HEK293 (cell line): ENCODE results near the gene ADAMTS5.

Experiments used
- CTCF ChIA-PET: fragments of 350-600 bp; formaldehyde crosslinking; extraction: SDS; loops from one replicate; lab custom pipeline; 2021; ENCODE audit warnings: antibody characterized with exemption; lab: Yijun Ruan, JAX
- POLR2A ChIA-PET: fragments of 300-600 bp; formaldehyde crosslinking; extraction: SDS; loops from one replicate; lab custom pipeline; 2020; ENCODE audit warnings: antibody characterized with exemption, inconsistent platforms; lab: Yijun Ruan, JAX
- H3K27ac ChIP-seq: fragments of 200-500 bp; sonication (Bioruptor generic); 2 replicates; pipeline ENCODE4 v1.5.1; 2014; ENCODE audit warnings: low read depth, low read length, control low read depth, inconsistent platforms; ENCODE audit errors: extremely low read depth
- H3K36me3 ChIP-seq, 2 experiments: fragments of 200-500 bp in 1 of 2; sonication (Bioruptor generic) in 1 of 2; 1 replicate in 1 of 2; 2 replicates in 1 of 2; pipeline ENCODE4 v1.5.1; 2014 to 2017; ENCODE audit warnings: inconsistent platforms in 2 of 2, low read length in 2 of 2; ENCODE audit not compliant: control insufficient read depth in 2 of 2, insufficient read depth in 1 of 2
- H3K4me1 ChIP-seq: fragments of 200-500 bp; sonication (Bioruptor generic); 2 replicates; pipeline ENCODE4 v1.5.1; 2014; ENCODE audit warnings: mild to moderate bottlenecking, low read length, inconsistent platforms; ENCODE audit not compliant: control insufficient read depth, insufficient read depth
- H3K4me3 ChIP-seq: 2 replicates; pipeline ENCODE4 v1.5.1; 2011; ENCODE audit warnings: low read depth, mild to moderate bottlenecking, control low read depth, low read length, moderate library complexity
- H3K9me3 ChIP-seq: fragments of 200-500 bp; sonication (Bioruptor generic); 2 replicates; pipeline ENCODE4 v1.5.1; 2014; ENCODE audit warnings: low read depth, low read length, inconsistent platforms; ENCODE audit not compliant: control insufficient read depth, insufficient read depth
- HOXA7 ChIP-seq: sonication (generic); formaldehyde crosslinking; IDR thresholded peaks from 2 replicates; pipeline ENCODE4 v1.8.1; 2022; ENCODE audit warnings: missing genetic modification reagents, borderline replicate concordance
- KLF1 ChIP-seq: fragments of 450-650 bp; formaldehyde crosslinking; IDR thresholded peaks from 2 replicates; pipeline ENCODE4 v1.5.1; 2016; ENCODE audit warnings: missing biosample characterization, missing genetic modification characterization
- KLF10 ChIP-seq: fragments of 450-650 bp; IDR thresholded peaks from 2 replicates; pipeline ENCODE4 v1.5.1; 2018; ENCODE audit warnings: missing biosample characterization, mild to moderate bottlenecking, missing genetic modification characterization
- REPIN1 ChIP-seq: fragments of 450-650 bp; formaldehyde crosslinking; IDR thresholded peaks from 2 replicates; pipeline ENCODE4 v1.5.1; 2017; ENCODE audit warnings: missing biosample characterization, missing genetic modification characterization, low read depth
- SALL2 ChIP-seq: fragments of 450-650 bp; formaldehyde crosslinking; IDR thresholded peaks from 2 replicates; pipeline ENCODE4 v1.5.0; 2017; ENCODE audit warnings: missing biosample characterization, mild to moderate bottlenecking, missing genetic modification characterization, borderline replicate concordance
- SETDB1 ChIP-seq: IDR thresholded peaks from one replicate; pipeline ENCODE4 v1.6.1; 2017; ENCODE audit warnings: mild to moderate bottlenecking, low read length, moderate library complexity, mixed read lengths; ENCODE audit not compliant: insufficient read length
- TCF7L2 ChIP-seq: IDR thresholded peaks from 2 replicates; pipeline ENCODE4 v1.6.1; 2011; ENCODE audit warnings: low read depth, mild to moderate bottlenecking, inconsistent platforms, low read length, moderate library complexity, borderline replicate concordance
- ZBTB20 ChIP-seq: fragments of 450-650 bp; formaldehyde crosslinking; IDR thresholded peaks from 2 replicates; pipeline ENCODE4 v1.5.1; 2016; ENCODE audit warnings: missing biosample characterization, missing genetic modification characterization
- ZBTB44 ChIP-seq: fragments of 450-650 bp; IDR thresholded peaks from 2 replicates; pipeline ENCODE4 v1.5.1; 2018; ENCODE audit warnings: missing biosample characterization, mild to moderate bottlenecking, missing genetic modification characterization
- ZBTB48 ChIP-seq: fragments of 450-650 bp; formaldehyde crosslinking; IDR thresholded peaks from 2 replicates; pipeline ENCODE4 v1.5.1; 2016; ENCODE audit warnings: missing biosample characterization, missing genetic modification characterization
- ZNF112 ChIP-seq: fragments of 450-650 bp; formaldehyde crosslinking; IDR thresholded peaks from 2 replicates; pipeline ENCODE4 v1.5.0; 2017; ENCODE audit warnings: missing biosample characterization, missing genetic modification characterization
- ZNF148 ChIP-seq: fragments of 450-650 bp; formaldehyde crosslinking; IDR thresholded peaks from 2 replicates; pipeline ENCODE4 v1.5.0; 2017; ENCODE audit warnings: missing biosample characterization, missing genetic modification characterization, borderline replicate concordance
- ZNF184 ChIP-seq: fragments of 450-650 bp; IDR thresholded peaks from 2 replicates; pipeline ENCODE4 v1.5.1; 2018; ENCODE audit warnings: missing biosample characterization, mild to moderate bottlenecking, missing genetic modification characterization
- ZNF202 ChIP-seq: fragments of 450-650 bp; formaldehyde crosslinking; IDR thresholded peaks from 2 replicates; pipeline ENCODE4 v1.5.1; 2016; ENCODE audit warnings: missing biosample characterization, missing genetic modification characterization, borderline replicate concordance
- ZNF211 ChIP-seq: fragments of 450-650 bp; formaldehyde crosslinking; IDR thresholded peaks from 2 replicates; pipeline ENCODE4 v1.5.1; 2016; ENCODE audit warnings: low read depth, missing biosample characterization, missing genetic modification characterization
- ZNF274 ChIP-seq, 2 experiments: fragments of 200-500 bp in 1 of 2; fragments of 450-650 bp in 1 of 2; sonication (Bioruptor generic) in 1 of 2; formaldehyde crosslinking in 1 of 2; IDR thresholded peaks; 2 replicates each; pipeline versions ENCODE4 v1.5.1 to v1.6.1; 2014 to 2016; ENCODE audit warnings: borderline replicate concordance in 1 of 2, inconsistent platforms in 1 of 2, low read length in 1 of 2, missing biosample characterization in 1 of 2, missing genetic modification characterization in 1 of 2
- ZNF335 ChIP-seq: fragments of 450-650 bp; formaldehyde crosslinking; conservative IDR thresholded peaks from 2 replicates; pipeline ENCODE4 v1.5.1; 2016; ENCODE audit warnings: missing biosample characterization, missing genetic modification characterization
- ZNF518A ChIP-seq: fragments of 450-650 bp; formaldehyde crosslinking; conservative IDR thresholded peaks from 2 replicates; pipeline ENCODE4 v1.5.1; 2016; ENCODE audit warnings: low read depth, missing biosample characterization, missing genetic modification characterization
- ZNF530 ChIP-seq: fragments of 450-650 bp; formaldehyde crosslinking; IDR thresholded peaks from 2 replicates; pipeline ENCODE4 v1.5.1; 2016; ENCODE audit warnings: low read depth, missing biosample characterization, missing genetic modification characterization
- ZNF692 ChIP-seq: fragments of 450-650 bp; formaldehyde crosslinking; IDR thresholded peaks from 2 replicates; pipeline ENCODE4 v1.5.1; 2016; ENCODE audit warnings: missing biosample characterization, missing genetic modification characterization
- ZSCAN30 ChIP-seq: fragments of 450-650 bp; IDR thresholded peaks from 2 replicates; pipeline ENCODE4 v1.5.1; 2018; ENCODE audit warnings: missing biosample characterization, mild to moderate bottlenecking, missing genetic modification characterization, moderate library complexity

The ADAMTS5 gene

GRCh38 chr21:26967062-26967913 lies at the start of gene ADAMTS5 (continued):
- TF ChIP-seq ZBTB20 (tag by site-specific recombination) (no peak), ZNF274 (IDR thresholded peaks at IDR 0.05; ENCODE audit: low read length) (no peak), ZNF274 (tag by site-specific recombination; IDR thresholded peaks at IDR 0.05; ENCODE audit: borderline replicate concordance) (no peak), REPIN1 (tag by site-specific recombination) (no peak), SALL2 (tag by site-specific recombination) (no peak), TCF7L2 (no peak), ZNF335 (peak; percentile 33), ZNF530 (tag by site-specific recombination) (no peak), ZBTB48 (0 out of 2 replicates have a peak, but pooled peaks have one; percentile 24), KLF10 (tag by site-specific recombination) (no peak), ZNF692 (tag by site-specific recombination) (0 out of 2 replicates have a peak, but pooled peaks have one; percentile 30), ZNF202 (tag by site-specific recombination) (0 out of 2 replicates have a peak, but pooled peaks have one; percentile 16)
- TF ChIP-seq, all 188 proteins: peak for 8

- ChIA-PET CTCF (no interaction called here), POLR2A (no interaction called here)
- Histone ChIP-seq H3K36me3 (no peaks in the 10 kb centered on the region), H3K27ac (no peak overlapping the region), H3K4me1 (no peaks in the 10 kb centered on the region), H3K4me3 (no peak overlapping the region), H3K9me3 (no peaks in the 10 kb centered on the region)
- TF ChIP-seq HOXA7 (CRISPR knock-in tag) (no peak), KLF1 (no peak), ZNF148 (tag by site-specific recombination) (no peak), ZSCAN30 (tag by site-specific recombination) (no peak), ZNF184 (tag by site-specific recombination) (no peak), SETDB1 (no peak), ZBTB44 (tag by site-specific recombination) (no peak), ZNF518A (tag by site-specific recombination) (no peak), ZNF112 (tag by site-specific recombination) (no peak), REPIN1 (tag by site-specific recombination) (no peak), ZNF211 (tag by site-specific recombination) (no peak)
Measured at GRCh38 chr21:27001526-27001925, 34.6 kb upstream of the ADAMTS5 start.
